Activated T-cell treated with anti-CD3 and anti-CD28 coated beads for 1 hour (primary cell): Measurements from ENCODE around the gene SMAD9.
"Not testable (repeated sequence)": the region's sequence is repeated elsewhere in the genome, so short reads cannot be mapped to it uniquely, and the experiment has no call there.

Experiments used
- DNase-seq: peaks from one replicate; pipeline ENCODE4 v3.0.0-alpha.2; 2020; ENCODE audit warnings: low read depth

Gene SMAD9

GRCh38 chr13:36910545-36910944 lies 9.5 kb downstream of the SMAD9 start:
- no peak for DNase-seq

GRCh38 chr13:36907821-36908220 lies 12.2 kb downstream of the SMAD9 start:
- no peak for DNase-seq

- no peak for DNase-seq
Measured at GRCh38 chr13:36907266-36907665, 12.8 kb downstream of the SMAD9 start.

GRCh38 chr13:36905944-36906343 lies 14.1 kb downstream of the SMAD9 start:
- no peak for DNase-seq

GRCh38 chr13:36903925-36904595 lies 16.0 kb downstream of the SMAD9 start:
- no peak for DNase-seq

- no peak for DNase-seq
Measured at GRCh38 chr13:36897054-36897616, 22.9 kb downstream of the SMAD9 start.

- no peak for DNase-seq
Measured at GRCh38 chr13:36891752-36892151, 28.3 kb downstream of the SMAD9 start.

GRCh38 chr13:36888645-36889044 lies 31.4 kb downstream of the SMAD9 start:
- no peak for DNase-seq

GRCh38 chr13:36887758-36888521 lies 32.1 kb downstream of the SMAD9 start:
- DNase-seq: no peak

GRCh38 chr13:36885901-36886300 lies 34.1 kb downstream of the SMAD9 start:
- no peak for DNase-seq

- no peak for DNase-seq
Measured at GRCh38 chr13:36884235-36884634, 35.8 kb downstream of the SMAD9 start.

GRCh38 chr13:36883824-36884223 lies 36.2 kb downstream of the SMAD9 start:
- DNase-seq: no peak

GRCh38 chr13:36883392-36883791 lies 36.6 kb downstream of the SMAD9 start:
- DNase-seq: not testable (repeated sequence)

- DNase-seq: no peak
Measured at GRCh38 chr13:36882829-36883390, 37.1 kb downstream of the SMAD9 start.

- DNase-seq: no peak
Measured at GRCh38 chr13:36880961-36881360, 39.1 kb downstream of the SMAD9 start.

GRCh38 chr13:36879218-36879938 lies 40.7 kb downstream of the SMAD9 start:
- DNase-seq: no peak

- no peak for DNase-seq
Measured at GRCh38 chr13:36875961-36876360, 44.1 kb downstream of the SMAD9 start.

- no peak for DNase-seq
Measured at GRCh38 chr13:36875431-36875830, 44.6 kb downstream of the SMAD9 start.

- DNase-seq: no peak
Measured at GRCh38 chr13:36872621-36873020, 47.4 kb downstream of the SMAD9 start.

- no peak for DNase-seq
Measured at GRCh38 chr13:36870050-36870692, 49.9 kb downstream of the SMAD9 start.

GRCh38 chr13:36866232-36866631 lies 53.8 kb downstream of the SMAD9 start:
- no peak for DNase-seq

- DNase-seq: no peak
Measured at GRCh38 chr13:36865265-36865664, 54.8 kb downstream of the SMAD9 start.
